GM12873 (cell line): ENCODE data around the gene SYT13.
A peak's percentile ranks its signal among the peaks of the same experiment; 100 is the strongest.

Experiments used
- TF ChIP-seq, protein P1 (sequence below): IDR thresholded peaks from 2 replicates; pipeline ENCODE4 v1.5.1; 2012; ENCODE audit warnings: low read depth, mild to moderate bottlenecking, moderate library complexity, low read length, control low read depth; ENCODE audit not compliant: insufficient read depth; ENCODE audit errors: missing control alignments

The SYT13 gene

DNA sequence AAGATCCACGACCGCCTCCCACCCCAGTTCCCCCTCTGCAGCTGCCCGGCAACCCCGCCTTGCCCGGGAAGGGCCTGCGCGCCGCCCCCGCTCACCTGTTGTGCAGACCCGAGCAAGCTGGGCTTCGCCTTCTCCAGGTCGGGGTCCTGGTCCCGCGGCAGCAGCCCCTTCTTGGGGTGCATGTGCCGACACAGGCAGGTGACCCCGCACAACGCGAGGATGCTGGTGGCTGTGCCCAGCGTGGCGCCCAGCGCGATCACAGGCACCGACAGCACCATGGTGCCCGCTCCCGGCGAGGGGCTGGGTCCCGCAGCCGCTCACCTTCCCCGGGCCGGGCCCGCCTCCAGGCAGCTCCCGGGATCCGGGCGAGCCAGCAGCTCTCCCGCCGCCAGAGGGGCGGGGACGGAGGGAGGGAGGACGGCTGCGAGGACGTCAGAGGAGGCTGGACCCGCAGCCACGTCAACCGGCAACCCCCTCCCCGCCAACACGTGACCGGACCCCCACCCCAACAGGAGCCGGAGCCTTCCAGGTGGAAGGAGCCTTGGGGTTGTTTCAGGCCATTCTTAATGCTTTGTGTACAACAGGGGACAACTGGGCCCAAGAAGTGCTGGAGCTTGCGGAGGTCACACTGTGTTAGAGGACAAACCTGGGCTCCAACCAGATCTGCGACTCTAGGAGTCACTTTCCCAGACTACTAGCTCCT lies at the start of gene SYT13:
Gene SYT13, minus strand, starts transcription at position 412 of the 703 bp plus-strand sequence. Its CDS starts 134 bp downstream, at position 278.
- TF ChIP-seq, protein P1, sequence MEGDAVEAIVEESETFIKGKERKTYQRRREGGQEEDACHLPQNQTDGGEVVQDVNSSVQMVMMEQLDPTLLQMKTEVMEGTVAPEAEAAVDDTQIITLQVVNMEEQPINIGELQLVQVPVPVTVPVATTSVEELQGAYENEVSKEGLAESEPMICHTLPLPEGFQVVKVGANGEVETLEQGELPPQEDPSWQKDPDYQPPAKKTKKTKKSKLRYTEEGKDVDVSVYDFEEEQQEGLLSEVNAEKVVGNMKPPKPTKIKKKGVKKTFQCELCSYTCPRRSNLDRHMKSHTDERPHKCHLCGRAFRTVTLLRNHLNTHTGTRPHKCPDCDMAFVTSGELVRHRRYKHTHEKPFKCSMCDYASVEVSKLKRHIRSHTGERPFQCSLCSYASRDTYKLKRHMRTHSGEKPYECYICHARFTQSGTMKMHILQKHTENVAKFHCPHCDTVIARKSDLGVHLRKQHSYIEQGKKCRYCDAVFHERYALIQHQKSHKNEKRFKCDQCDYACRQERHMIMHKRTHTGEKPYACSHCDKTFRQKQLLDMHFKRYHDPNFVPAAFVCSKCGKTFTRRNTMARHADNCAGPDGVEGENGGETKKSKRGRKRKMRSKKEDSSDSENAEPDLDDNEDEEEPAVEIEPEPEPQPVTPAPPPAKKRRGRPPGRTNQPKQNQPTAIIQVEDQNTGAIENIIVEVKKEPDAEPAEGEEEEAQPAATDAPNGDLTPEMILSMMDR, result no peak

- TF ChIP-seq, protein P1, result no peak
Observed at GRCh38 chr11:45335434-45335833, 49.3 kb upstream of the SYT13 start.

DNA sequence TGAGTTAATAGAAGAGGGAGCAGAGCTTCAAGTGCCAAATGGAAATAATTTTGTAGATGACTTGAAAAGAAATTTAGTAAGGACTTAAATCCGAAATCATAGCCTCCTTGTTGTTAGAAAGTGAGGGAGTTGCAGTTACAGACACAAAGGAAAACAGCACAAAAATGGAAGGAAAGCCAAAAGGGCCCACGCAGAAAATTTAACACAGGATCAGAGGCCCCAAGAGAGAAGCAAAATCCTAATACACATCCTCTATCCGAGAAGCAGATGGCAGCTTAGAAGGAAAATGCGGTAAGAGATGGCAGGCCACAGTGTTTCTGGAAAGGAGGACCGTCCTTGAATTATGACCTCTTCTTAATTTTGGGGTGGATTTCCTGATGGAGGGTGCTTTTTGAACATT lies 48.7 kb upstream of the SYT13 start:
- TF ChIP-seq, protein P1, result no peak

GRCh38 chr11:45334410-45334809 lies 48.3 kb upstream of the SYT13 start:
- TF ChIP-seq, protein P1, result no peak

- TF ChIP-seq, protein P1, result no peak
Observed at GRCh38 chr11:45333001-45333971, 47.1 kb upstream of the SYT13 start.

DNA sequence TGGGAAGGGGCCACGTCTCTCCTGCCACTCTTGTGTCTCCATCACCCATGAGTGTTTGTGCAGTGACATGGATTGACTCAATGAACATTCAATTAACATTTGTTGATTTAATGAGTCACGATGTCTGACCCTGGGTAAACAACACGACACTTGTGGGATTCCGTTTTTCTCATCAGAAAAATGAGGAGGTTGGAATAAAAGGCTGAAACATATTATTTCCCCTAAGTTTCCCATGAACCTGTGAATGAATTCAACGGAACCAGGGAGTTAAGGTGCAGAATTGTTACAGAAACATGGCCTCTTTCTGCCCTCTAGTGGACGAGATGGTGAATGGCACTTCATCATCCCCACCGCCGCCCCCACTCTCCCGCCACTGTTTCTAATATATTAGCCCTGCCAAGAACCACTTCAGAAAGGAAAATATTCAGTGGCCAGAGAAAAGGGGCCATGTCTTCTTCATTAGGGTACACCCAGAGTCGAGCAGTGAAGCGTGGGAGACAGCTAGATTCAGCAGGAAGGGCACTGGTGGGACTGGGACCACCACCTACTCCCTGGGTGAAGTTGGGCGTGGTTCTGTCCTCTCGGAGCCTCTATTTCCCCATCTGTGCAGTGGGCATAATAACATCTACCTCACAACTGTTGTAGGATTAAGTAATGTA lies 46.3 kb upstream of the SYT13 start:
- TF ChIP-seq, protein P1, result peak; percentile 79

- TF ChIP-seq, protein P1, result no peak
Observed at GRCh38 chr11:45331839-45332238, 45.7 kb upstream of the SYT13 start.
